Gastrocnemius medialis (tissue), 4 donors: ENCODE results near the gene ASCC1. TPM values are rescaled to one million over a fixed set of nuclear protein-coding genes. Genes with fewer than 3 reads are reported as not detected.
A peak's percentile ranks its signal among the peaks of the same experiment; 100 is the strongest.
"Not testable (repeated sequence)": the region's sequence is repeated elsewhere in the genome, so short reads cannot be mapped to it uniquely, and the experiment has no call there.

Source experiments
- ATAC-seq, 2 donors: fragments of 150-250 bp; one replicate each; pipeline ENCODE4 v1.9.1; 2016
- DNase-seq, 2 donors: peaks; one replicate each; pipeline ENCODE4 v3.0.0-alpha.2; 2019
- H3K27ac ChIP-seq, 4 donors: fragments of 200-600 bp; sonication (generic); 1 replicate in 1 of 4; 2 replicates in 3 of 4; pipeline ENCODE4 v1.5.1; 2016 to 2018; ENCODE audit warnings: mild to moderate bottlenecking in 2 of 4, moderate library complexity in 1 of 4
- H3K27me3 ChIP-seq, 3 donors: fragments of 200-600 bp; sonication (generic) in 2 of 3; 1 replicate in 1 of 3; 2 replicates in 2 of 3; pipeline versions ENCODE4 v1.5.1 to v1.6.0; 2016 to 2019; ENCODE audit warnings: mild to moderate bottlenecking in 1 of 3, moderate library complexity in 1 of 3
- H3K36me3 ChIP-seq, 2 donors: fragments of 200-600 bp; sonication (generic) in 1 of 2; one replicate each; pipeline ENCODE4 v1.5.1; 2017 to 2018
- H3K4me1 ChIP-seq, 2 donors: fragments of 200-600 bp; sonication (generic) in 1 of 2; one replicate each; pipeline ENCODE4 v1.5.1; 2016 to 2017; ENCODE audit warnings: mild to moderate bottlenecking in 2 of 2
- H3K4me3 ChIP-seq, 4 donors: fragments of 200-600 bp; sonication (generic) in 3 of 4; 1 replicate in 1 of 4; 2 replicates in 3 of 4; pipeline ENCODE4 v1.5.1; 2016 to 2019; ENCODE audit warnings: mild to moderate bottlenecking in 2 of 4
- H3K9me3 ChIP-seq, 3 donors: fragments of 200-600 bp; sonication (generic) in 2 of 3; 1 replicate in 1 of 3; 2 replicates in 2 of 3; pipeline ENCODE4 v1.5.1; 2016 to 2019
- CTCF ChIP-seq, 5 experiments: fragments of 450-650 bp in 3 of 5; fragments of 200-600 bp in 2 of 5; sonication (generic) in 2 of 5; IDR thresholded peaks in 4 of 5; conservative IDR thresholded peaks in 1 of 5; 1 replicate in 4 of 5; 2 replicates in 1 of 5; pipeline ENCODE4 v1.5.1; 2016 to 2019; ENCODE audit warnings: antibody characterized with exemption in 5 of 5, mild to moderate bottlenecking in 3 of 5, moderate library complexity in 3 of 5
- POLR2A ChIP-seq, 2 donors: fragments of 450-650 bp; IDR thresholded peaks; one replicate each; pipeline ENCODE4 v1.6.1; 2017; ENCODE audit warnings: antibody characterized with exemption in 2 of 2, mild to moderate bottlenecking in 2 of 2, moderate library complexity in 2 of 2
- in situ Hi-C, 4 donors: fragments of 200-750 bp; cut with MboI; loops; one replicate each; pipeline versions ENCODE4 v1.15.0 to v1.8.0; 2017; ENCODE audit warnings: low sequenced_read_pairs in 4 of 4
- intact Hi-C: fragments of 100-400 bp; cut with DNase I; formaldehyde crosslinking; loops from one replicate; pipeline ENCODE4 v1.15.1; 2023; ENCODE audit warnings: low total_unique reads
- total RNA-seq, 4 donors: library from RNA; depleted of rRNA; stranded (reverse); fragments of >200 nt; gene quantifications; one replicate each; pipeline versions ENCODE4 v1.1.0 to v1.2.3, GENCODE V29; 2016

The ASCC1 gene
- total RNA-seq, 4 donors from 2014 or later = 26.1 to 31.1 (median 29.6) TPM

GRCh38 chr10:72137583-72137982, 78.5 kb downstream of the ASCC1 start:
- Histone ChIP-seq H3K27ac (no peak overlapping the region), H3K27me3 (no peaks in the 10 kb centered on the region), H3K9me3 (no peaks in the 10 kb centered on the region), H3K4me3 (no peak overlapping the region), H3K4me1 (peaks cover 0 to 2% of the 10 kb centered on the region in 2 donors), H3K36me3 (no peaks in the 10 kb centered on the region)
- intact Hi-C loops = no loop called here
- in situ Hi-C loops = loop anchor here in 2 of 4 donors (10.0 to 25.0 kb wide), 2 partner anchors 197 to 200 kb away; no protein-coding TSS in a partner anchor
- DNase-seq = no peak
- TF ChIP-seq POLR2A (IDR thresholded peaks at IDR 0.05) (no peak), CTCF (IDR thresholded peaks at IDR 0.05 in 4 of 5, conservative IDR thresholded peaks at IDR 0.05 in 1 of 5) (no peak)
- no peak for ATAC-seq

GRCh38 chr10:72136225-72136624, 79.9 kb downstream of the ASCC1 start:
- DNase-seq, H3K4me3 ChIP-seq, intact Hi-C loops, H3K9me3 ChIP-seq, ATAC-seq, H3K36me3 ChIP-seq, H3K27ac ChIP-seq, H3K27me3 ChIP-seq, H3K4me1 ChIP-seq: not testable (repeated sequence)
- in situ Hi-C loops = loop anchor here in 2 of 4 donors (10.0 to 25.0 kb wide), 2 partner anchors 199 to 201 kb away; no protein-coding TSS in a partner anchor

GRCh38 chr10:72134785-72135767, 81.0 kb downstream of the ASCC1 start:
- Histone ChIP-seq H3K4me3 (no peak overlapping the region), H3K36me3 (no peaks in the 10 kb centered on the region), H3K4me1 (peaks cover 0 to 6% of the 10 kb centered on the region in 2 donors), H3K9me3 (no peaks in the 10 kb centered on the region), H3K27me3 (no peaks in the 10 kb centered on the region), H3K27ac (no peak overlapping the region)
- intact Hi-C loops = loop anchor here (5.0 kb wide), 1 partner anchor 87 kb away; no protein-coding TSS in a partner anchor
- TF ChIP-seq POLR2A (IDR thresholded peaks at IDR 0.05) = no peak
- no peak for TF ChIP-seq CTCF (IDR thresholded peaks at IDR 0.05 in 4 of 5, conservative IDR thresholded peaks at IDR 0.05 in 1 of 5)
- in situ Hi-C loops = loop anchor here (5.0 to 25.0 kb wide), 3 partner anchors 192 to 202 kb away; no protein-coding TSS in a partner anchor
- DNase-seq (no peak), ATAC-seq (no peak)

GRCh38 chr10:72133517-72133916, 82.6 kb downstream of the ASCC1 start:
- H3K27ac ChIP-seq = no peak overlapping the region
- no peak overlapping the region for H3K4me3 ChIP-seq
- no peaks in the 10 kb centered on the region for H3K27me3 ChIP-seq
- ATAC-seq (no peak), DNase-seq (no peak)
- no peaks in the 10 kb centered on the region for H3K36me3 ChIP-seq
- intact Hi-C loops (loop anchor here (5.0 kb wide), 1 partner anchor 89 kb away; no protein-coding TSS in a partner anchor), in situ Hi-C loops (loop anchor here (5.0 to 25.0 kb wide), 3 partner anchors 194 to 204 kb away; no protein-coding TSS in a partner anchor)
- H3K4me1 ChIP-seq = peaks cover 0 to 6% of the 10 kb centered on the region in 2 donors
- TF ChIP-seq CTCF (IDR thresholded peaks at IDR 0.05 in 4 of 5, conservative IDR thresholded peaks at IDR 0.05 in 1 of 5) (no peak), POLR2A (IDR thresholded peaks at IDR 0.05) (no peak)
- H3K9me3 ChIP-seq = no peaks in the 10 kb centered on the region

GRCh38 chr10:72132854-72133253, 83.2 kb downstream of the ASCC1 start:
- Histone ChIP-seq H3K27me3 (no peaks in the 10 kb centered on the region), H3K36me3 (no peaks in the 10 kb centered on the region), H3K4me3 (no peak overlapping the region), H3K4me1 (peaks cover 0 to 5% of the 10 kb centered on the region in 2 donors), H3K9me3 (no peaks in the 10 kb centered on the region), H3K27ac (peak overlapping the region in 1 of 4 donors; percentile 61)
- in situ Hi-C loops = loop anchor here (5.0 to 25.0 kb wide), 3 partner anchors 194 to 204 kb away; no protein-coding TSS in a partner anchor
- ATAC-seq = no peak
- TF ChIP-seq CTCF (IDR thresholded peaks at IDR 0.05 in 4 of 5, conservative IDR thresholded peaks at IDR 0.05 in 1 of 5) = no peak
- DNase-seq = no peak
- intact Hi-C loops = loop anchor here (5.0 kb wide), 1 partner anchor 89 kb away; no protein-coding TSS in a partner anchor
